Activated naive CD8-positive, alpha-beta T cell (primary cell): ENCODE results near the gene ABCF1.
A peak's percentile ranks its signal among the peaks of the same experiment; 100 is the strongest.
"Not testable (repeated sequence)": the region's sequence is repeated elsewhere in the genome, so short reads cannot be mapped to it uniquely, and the experiment has no call there.

Experiments
- H3K27ac Mint-ChIP-seq: one replicate; pipeline ENCODE4 v1.8.0; 2021; ENCODE audit warnings: mixed read lengths
- H3K27me3 Mint-ChIP-seq: one replicate; pipeline ENCODE4 v1.8.0; 2021; ENCODE audit warnings: mixed read lengths
- H3K36me3 Mint-ChIP-seq: one replicate; pipeline ENCODE4 v1.8.0; 2021; ENCODE audit warnings: mixed read lengths
- H3K4me1 Mint-ChIP-seq: one replicate; pipeline ENCODE4 v1.8.0; 2021; ENCODE audit warnings: low read depth, mixed read lengths
- H3K4me3 Mint-ChIP-seq: one replicate; pipeline ENCODE4 v1.8.0; 2021; ENCODE audit warnings: mild to moderate bottlenecking, mixed read lengths
- H3K9me3 Mint-ChIP-seq: one replicate; pipeline ENCODE4 v1.8.0; 2021; ENCODE audit warnings: low read depth, mixed read lengths

Gene ABCF1

DNA sequence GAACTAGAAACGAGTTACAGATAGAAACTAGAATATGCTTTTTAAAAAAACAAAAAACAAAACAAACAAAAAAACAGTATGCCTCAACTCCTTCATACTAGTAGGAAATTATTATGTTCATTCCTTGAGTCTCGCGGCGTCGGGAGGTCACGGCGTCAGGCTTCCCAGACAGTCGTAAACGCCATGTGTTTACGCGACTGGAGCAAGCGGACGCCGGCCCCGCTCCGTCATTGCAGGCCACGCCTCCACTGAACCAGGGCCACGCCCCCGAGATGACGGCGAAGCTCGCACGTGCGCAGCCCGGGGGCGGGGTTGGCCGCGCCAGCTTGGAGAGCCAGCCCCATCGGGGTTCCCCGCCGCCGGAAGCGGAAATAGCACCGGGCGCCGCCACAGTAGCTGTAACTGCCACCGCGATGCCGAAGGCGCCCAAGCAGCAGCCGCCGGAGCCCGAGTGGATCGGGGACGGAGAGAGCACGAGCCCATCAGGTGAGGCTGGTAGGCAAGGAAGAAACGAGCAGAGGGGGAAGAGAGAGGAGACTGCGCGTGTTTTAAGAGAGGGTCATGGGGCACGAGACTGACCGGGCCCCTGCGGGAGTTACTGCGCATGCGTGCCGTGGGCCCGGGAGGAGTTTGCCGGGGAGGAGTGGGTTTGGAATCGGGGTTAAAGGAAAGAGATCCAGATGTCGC lies at the start of gene ABCF1:
TSS of gene ABCF1 (plus strand) at position 368 of the 687 bp plus-strand sequence. CDS start at position 414, 46 bp downstream.
- H3K4me3 Mint-ChIP-seq: peak within 1 kb of the TSS; percentile 92
- no peaks in the 10 kb centered on the region for H3K9me3 Mint-ChIP-seq
- peaks cover 71% of the 10 kb centered on the region for H3K4me1 Mint-ChIP-seq
- peak within 1 kb of the TSS; percentile 99 for H3K27ac Mint-ChIP-seq
- H3K36me3 Mint-ChIP-seq: peaks cover 12% of the 10 kb centered on the region
- H3K27me3 Mint-ChIP-seq: no peaks in the 10 kb centered on the region

- Mint-ChIP-seq H3K9me3 (peaks cover 16% of the 10 kb centered on the region), H3K4me1 (peaks cover 62% of the 10 kb centered on the region), H3K36me3 (peaks cover 29% of the 10 kb centered on the region), H3K4me3 (peak overlapping the region; percentile 3), H3K27ac (peak overlapping the region; percentile 81)
- H3K27me3 Mint-ChIP-seq: not testable (repeated sequence)
These were observed 49.3 kb upstream of the ABCF1 start for GRCh38 chr6:30521952-30522351.

DNA sequence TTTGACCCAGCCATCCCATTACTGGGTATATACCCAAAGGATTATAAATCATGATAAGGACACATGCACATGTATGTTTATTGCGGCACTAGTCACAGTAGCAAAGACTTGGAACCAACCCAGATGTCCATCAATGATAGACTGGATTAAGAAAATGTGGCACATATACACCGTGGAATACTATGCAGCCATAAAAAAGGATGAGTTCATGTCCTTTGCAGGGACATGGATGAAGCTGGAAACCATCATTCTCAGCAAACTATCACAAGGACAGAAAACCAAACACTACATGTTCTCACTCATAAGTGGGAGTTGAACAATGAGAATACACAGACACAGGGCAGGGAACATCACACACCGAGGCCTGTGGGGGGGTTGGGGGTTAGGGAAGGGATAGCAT lies 44.8 kb upstream of the ABCF1 start:
- H3K36me3 Mint-ChIP-seq: peaks cover 21% of the 10 kb centered on the region
- H3K4me1 Mint-ChIP-seq: peaks cover 74% of the 10 kb centered on the region
- not testable (repeated sequence) for H3K4me3 Mint-ChIP-seq, H3K27me3 Mint-ChIP-seq
- peak overlapping the region; percentile 82 for H3K27ac Mint-ChIP-seq
- H3K9me3 Mint-ChIP-seq: peaks cover 10% of the 10 kb centered on the region

DNA sequence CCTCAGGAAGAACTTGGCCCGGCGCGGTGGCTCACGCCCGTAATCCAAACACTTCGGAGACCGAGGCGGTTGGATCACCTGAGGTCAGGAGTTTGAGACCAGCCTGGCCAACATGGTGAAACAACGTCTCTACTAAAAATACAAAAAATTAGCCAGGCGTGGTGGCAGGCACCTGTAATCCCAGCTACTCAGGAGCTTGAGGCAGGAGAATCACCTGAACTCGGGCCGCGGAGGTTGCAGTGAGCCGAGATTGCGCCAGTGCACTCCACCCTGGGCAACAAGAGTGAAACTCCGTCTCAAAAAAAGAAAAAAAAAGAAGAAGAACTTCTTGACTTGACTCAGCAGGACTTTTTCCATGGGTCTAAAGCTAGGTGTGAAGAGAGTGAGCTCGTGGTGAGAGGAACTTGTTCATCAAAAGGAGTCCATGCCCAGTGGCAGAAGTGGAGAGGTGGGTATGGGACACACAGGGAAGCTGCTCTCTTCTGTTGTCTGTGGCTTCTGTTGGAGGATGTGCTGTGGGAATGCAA lies 41.8 kb upstream of the ABCF1 start:
- Mint-ChIP-seq H3K4me3 (peak overlapping the region; percentile 73), H3K27ac (peak overlapping the region; percentile 100), H3K4me1 (peaks cover 69% of the 10 kb centered on the region)
- H3K9me3 Mint-ChIP-seq, H3K36me3 Mint-ChIP-seq, H3K27me3 Mint-ChIP-seq: not testable (repeated sequence)

GRCh38 chr6:30530014-30530413 lies 41.2 kb upstream of the ABCF1 start:
- H3K9me3 Mint-ChIP-seq: no peaks in the 10 kb centered on the region
- H3K4me3 Mint-ChIP-seq: peak overlapping the region; percentile 73
- H3K4me1 Mint-ChIP-seq: peaks cover 65% of the 10 kb centered on the region

GRCh38 chr6:30533460-30534294 lies 37.6 kb upstream of the ABCF1 start:
- Mint-ChIP-seq H3K4me1 (peaks cover 42% of the 10 kb centered on the region), H3K27me3 (no peaks in the 10 kb centered on the region), H3K36me3 (peaks cover 3% of the 10 kb centered on the region), H3K4me3 (peak overlapping the region; percentile 17), H3K27ac (peak overlapping the region; percentile 77), H3K9me3 (no peaks in the 10 kb centered on the region)

More at GRCh38 chr6:30530014-30530413, 41.2 kb upstream of the ABCF1 start:
- Mint-ChIP-seq H3K27ac (peak overlapping the region; percentile 100), H3K36me3 (peaks cover 3% of the 10 kb centered on the region), H3K27me3 (no peaks in the 10 kb centered on the region)

- Mint-ChIP-seq H3K36me3 (peaks cover 2% of the 10 kb centered on the region), H3K4me3 (no peak overlapping the region), H3K27ac (no peak overlapping the region), H3K27me3 (no peaks in the 10 kb centered on the region), H3K9me3 (no peaks in the 10 kb centered on the region), H3K4me1 (peaks cover 21% of the 10 kb centered on the region)
These were observed 33.3 kb upstream of the ABCF1 start for GRCh38 chr6:30537931-30538330.

GRCh38 chr6:30541515-30542403 lies 29.5 kb upstream of the ABCF1 start:
- peaks cover 4% of the 10 kb centered on the region for H3K36me3 Mint-ChIP-seq
- H3K9me3 Mint-ChIP-seq: no peaks in the 10 kb centered on the region
- H3K27ac Mint-ChIP-seq: peak overlapping the region; percentile 75
- no peaks in the 10 kb centered on the region for H3K27me3 Mint-ChIP-seq
- peak overlapping the region; percentile 90 for H3K4me3 Mint-ChIP-seq
- H3K4me1 Mint-ChIP-seq: peaks cover 38% of the 10 kb centered on the region

- Mint-ChIP-seq H3K9me3 (no peaks in the 10 kb centered on the region), H3K27me3 (no peaks in the 10 kb centered on the region), H3K36me3 (peaks cover 4% of the 10 kb centered on the region), H3K4me1 (peaks cover 38% of the 10 kb centered on the region), H3K4me3 (peak overlapping the region; percentile 90), H3K27ac (peak overlapping the region; percentile 75)
These were observed 28.9 kb upstream of the ABCF1 start for GRCh38 chr6:30542404-30542725.

GRCh38 chr6:30542915-30543314 lies 28.3 kb upstream of the ABCF1 start:
- H3K4me1 Mint-ChIP-seq: peaks cover 35% of the 10 kb centered on the region
- peak overlapping the region; percentile 75 for H3K27ac Mint-ChIP-seq
- peak overlapping the region; percentile 90 for H3K4me3 Mint-ChIP-seq
- H3K36me3 Mint-ChIP-seq: peaks cover 4% of the 10 kb centered on the region
- H3K27me3 Mint-ChIP-seq: no peaks in the 10 kb centered on the region
- no peaks in the 10 kb centered on the region for H3K9me3 Mint-ChIP-seq

GRCh38 chr6:30543821-30544220 lies 27.4 kb upstream of the ABCF1 start:
- Mint-ChIP-seq H3K9me3 (no peaks in the 10 kb centered on the region), H3K27me3 (no peaks in the 10 kb centered on the region), H3K4me1 (peaks cover 33% of the 10 kb centered on the region), H3K27ac (peak overlapping the region; percentile 80), H3K4me3 (peak overlapping the region; percentile 53), H3K36me3 (peaks cover 6% of the 10 kb centered on the region)

GRCh38 chr6:30544666-30545272 lies 26.5 kb upstream of the ABCF1 start:
- no peaks in the 10 kb centered on the region for H3K27me3 Mint-ChIP-seq
- no peaks in the 10 kb centered on the region for H3K9me3 Mint-ChIP-seq
- H3K36me3 Mint-ChIP-seq: peaks cover 6% of the 10 kb centered on the region
- H3K27ac Mint-ChIP-seq: peak overlapping the region; percentile 80
- peaks cover 33% of the 10 kb centered on the region for H3K4me1 Mint-ChIP-seq
- H3K4me3 Mint-ChIP-seq: peak overlapping the region; percentile 53

DNA sequence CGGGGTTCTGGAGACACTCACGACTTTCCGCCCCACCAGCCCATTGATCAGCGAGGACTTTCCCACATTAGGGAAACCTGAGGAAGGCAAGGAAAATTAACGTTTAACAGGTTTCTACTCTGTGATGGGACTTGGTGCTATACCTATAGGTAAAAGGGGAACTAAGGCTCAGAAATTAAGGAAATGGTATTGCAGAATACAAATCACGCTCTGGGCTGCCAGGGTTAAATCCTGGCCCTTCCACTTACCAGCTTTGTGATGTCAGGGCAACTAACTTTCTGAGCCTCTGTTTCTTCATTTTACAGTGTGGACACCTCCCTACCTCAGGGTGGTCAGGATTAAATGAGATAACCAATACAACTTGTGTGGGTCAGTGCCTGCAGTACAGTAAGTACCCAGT lies 23.8 kb upstream of the ABCF1 start:
- Mint-ChIP-seq H3K36me3 (peaks cover 12% of the 10 kb centered on the region), H3K27me3 (no peaks in the 10 kb centered on the region), H3K4me1 (peaks cover 25% of the 10 kb centered on the region), H3K9me3 (no peaks in the 10 kb centered on the region), H3K4me3 (no peak overlapping the region), H3K27ac (no peak overlapping the region)

DNA sequence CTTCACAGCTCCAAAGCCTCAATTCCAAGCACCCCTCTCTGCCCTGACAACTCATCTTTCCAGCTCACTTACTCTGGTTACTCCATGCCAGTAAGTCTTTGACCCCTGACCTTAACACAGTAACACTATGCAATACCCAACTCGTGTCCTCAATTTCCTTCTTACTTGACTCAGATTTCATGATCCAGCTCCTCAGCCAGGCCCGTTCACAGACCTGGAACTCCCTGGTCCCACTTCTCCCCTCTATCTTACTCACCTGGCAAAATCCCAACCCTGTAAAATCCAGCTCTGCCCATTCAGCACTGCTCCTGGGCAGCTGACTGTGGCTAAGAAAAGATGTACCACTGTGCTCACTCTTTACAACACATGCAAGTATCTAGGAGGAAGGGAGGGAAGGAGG lies 22.9 kb upstream of the ABCF1 start:
- H3K4me1 Mint-ChIP-seq: peaks cover 16% of the 10 kb centered on the region
- no peak overlapping the region for H3K4me3 Mint-ChIP-seq
- H3K9me3 Mint-ChIP-seq: no peaks in the 10 kb centered on the region
- peaks cover 14% of the 10 kb centered on the region for H3K36me3 Mint-ChIP-seq
- peak overlapping the region; percentile 50 for H3K27ac Mint-ChIP-seq
- no peaks in the 10 kb centered on the region for H3K27me3 Mint-ChIP-seq
